Neural progenitor cell (in vitro differentiated cells): ENCODE data around the gene WDR20. TPM values are rescaled to one million over a fixed set of nuclear protein-coding genes. Genes with fewer than 3 reads are reported as not detected.

Source experiments
- DNase-seq: peaks from one replicate; pipeline ENCODE4 v3.0.0-alpha.2; 2016; ENCODE audit warnings: low spot score
- H2AFZ ChIP-seq: fragments of 200-600 bp; sonication (generic); replicated peaks from 2 replicates; pipeline ENCODE4 v1.6.1; 2016; ENCODE audit warnings: antibody characterized with exemption
- H3F3A ChIP-seq: fragments of 200-600 bp; sonication (generic); 2 replicates; pipeline ENCODE4 v1.6.1; 2016; ENCODE audit warnings: antibody characterized with exemption, low read depth
- H3K27ac ChIP-seq: fragments of 200-600 bp; sonication (generic); 2 replicates; pipeline ENCODE4 v1.5.1; 2016; ENCODE audit warnings: mild to moderate bottlenecking
- H3K27me3 ChIP-seq: fragments of 200-600 bp; sonication (generic); 2 replicates; pipeline ENCODE4 v1.6.1; 2016; ENCODE audit warnings: mild to moderate bottlenecking, moderate library complexity
- H3K36me3 ChIP-seq: fragments of 200-600 bp; sonication (generic); 2 replicates; pipeline ENCODE4 v1.5.1; 2016
- H3K4me1 ChIP-seq: fragments of 200-600 bp; sonication (generic); 2 replicates; pipeline ENCODE4 v1.6.1; 2016; ENCODE audit warnings: mixed run types
- H3K4me2 ChIP-seq: fragments of 200-600 bp; sonication (generic); 2 replicates; pipeline ENCODE4 v1.6.1; 2016
- H3K4me3 ChIP-seq: fragments of 200-600 bp; sonication (generic); 2 replicates; pipeline ENCODE4 v1.5.1; 2016
- H3K79me2 ChIP-seq: fragments of 200-600 bp; sonication (generic); 2 replicates; pipeline ENCODE4 v1.6.1; 2016; ENCODE audit warnings: low read depth
- H3K9ac ChIP-seq: fragments of 200-600 bp; sonication (generic); 2 replicates; pipeline ENCODE4 v1.6.1; 2016
- H3K9me3 ChIP-seq: fragments of 200-600 bp; sonication (generic); 2 replicates; pipeline ENCODE4 v1.5.1; 2016; ENCODE audit warnings: low read depth
- H4K20me1 ChIP-seq: fragments of 200-600 bp; sonication (generic); 2 replicates; pipeline ENCODE4 v1.6.1; 2016; ENCODE audit warnings: low read depth
- H3K27ac Mint-ChIP-seq: 3 replicates; pipeline ENCODE4 v1.8.0; 2021; ENCODE audit warnings: mixed read lengths
- H3K27me3 Mint-ChIP-seq: 2 replicates; pipeline ENCODE4 v1.8.0; 2022; ENCODE audit warnings: low read depth, mild to moderate bottlenecking, inconsistent platforms, moderate library complexity, mixed read lengths; ENCODE audit not compliant: insufficient read depth
- H3K36me3 Mint-ChIP-seq: 3 replicates; pipeline ENCODE4 v1.8.0; 2021; ENCODE audit warnings: mixed read lengths
- H3K4me1 Mint-ChIP-seq: 3 replicates; pipeline ENCODE4 v1.8.0; 2021; ENCODE audit warnings: mixed read lengths
- H3K4me3 Mint-ChIP-seq: 3 replicates; pipeline ENCODE4 v1.8.0; 2021; ENCODE audit warnings: mild to moderate bottlenecking, moderate library complexity, mixed read lengths
- H3K9me3 Mint-ChIP-seq: 3 replicates; pipeline ENCODE4 v1.8.0; 2020; ENCODE audit warnings: mixed read lengths
- CTCF ChIP-seq: fragments of 200-600 bp; sonication (generic); IDR thresholded peaks from 2 replicates; pipeline ENCODE4 v1.5.1; 2017; ENCODE audit warnings: antibody characterized with exemption, mild to moderate bottlenecking
- EZH2 ChIP-seq: fragments of 200-600 bp; sonication (generic); IDR thresholded peaks from 2 replicates; pipeline ENCODE4 v1.6.1; 2017; ENCODE audit warnings: antibody characterized with exemption, mild to moderate bottlenecking, moderate library complexity
- EZH2phosphoT487 ChIP-seq: fragments of 200-600 bp; sonication (generic); IDR thresholded peaks from 2 replicates; pipeline ENCODE4 v1.6.1; 2017; ENCODE audit warnings: antibody characterized with exemption
- total RNA-seq: library from RNA; depleted of rRNA; stranded (reverse); fragments of >200 nt; gene quantifications from 2 replicates; pipeline ENCODE4 v1.2.3, GENCODE V29; 2015; ENCODE audit warnings: low replicate concordance

Gene WDR20
- total RNA-seq, 1 donor from 2014 or later: 22.4 TPM

GRCh38 chr14:102210421-102211042 is 70.8 kb downstream of the WDR20 start:
- no peaks in the 10 kb centered on the region for H3K36me3 ChIP-seq
- Mint-ChIP-seq H3K27me3 (no peaks in the 10 kb centered on the region), H3K27ac (no peak overlapping the region), H3K9me3 (no peaks in the 10 kb centered on the region), H3K36me3 (peaks cover 9% of the 10 kb centered on the region), H3K4me1 (peaks cover 24% of the 10 kb centered on the region), H3K4me3 (no peak overlapping the region)
- H3K27me3 ChIP-seq: no peaks in the 10 kb centered on the region
- no peak overlapping the region for H3K4me3 ChIP-seq
- H2AFZ ChIP-seq: no peak overlapping the region
- H3K4me2 ChIP-seq: no peak overlapping the region
- peaks cover 13% of the 10 kb centered on the region for H3K79me2 ChIP-seq
- H3K27ac ChIP-seq: no peak overlapping the region
- no peak for DNase-seq
- H3K4me1 ChIP-seq: peaks cover 9% of the 10 kb centered on the region
- no peak for TF ChIP-seq CTCF
- no peak for TF ChIP-seq EZH2phosphoT487
- TF ChIP-seq EZH2: no peak
- H3F3A ChIP-seq: peaks cover 5% of the 10 kb centered on the region
- peaks cover 30% of the 10 kb centered on the region for H4K20me1 ChIP-seq
- no peaks in the 10 kb centered on the region for H3K9me3 ChIP-seq
- no peak overlapping the region for H3K9ac ChIP-seq

- no peak overlapping the region for H2AFZ ChIP-seq
- no peak overlapping the region for H3K4me2 ChIP-seq
- H3K79me2 ChIP-seq: peaks cover 13% of the 10 kb centered on the region
- no peak overlapping the region for H3K9ac ChIP-seq
- no peaks in the 10 kb centered on the region for H3K9me3 Mint-ChIP-seq
- no peak for TF ChIP-seq CTCF
- no peak for TF ChIP-seq EZH2
- no peak for TF ChIP-seq EZH2phosphoT487
- no peaks in the 10 kb centered on the region for H3K27me3 Mint-ChIP-seq
- no peaks in the 10 kb centered on the region for H3K9me3 ChIP-seq
- H3K4me1 ChIP-seq: peaks cover 16% of the 10 kb centered on the region
- peaks cover 7% of the 10 kb centered on the region for H3K36me3 Mint-ChIP-seq
- H3K36me3 ChIP-seq: no peaks in the 10 kb centered on the region
- H3F3A ChIP-seq: peaks cover 5% of the 10 kb centered on the region
- H3K27ac Mint-ChIP-seq: no peak overlapping the region
- H3K4me1 Mint-ChIP-seq: peaks cover 29% of the 10 kb centered on the region
- no peak for DNase-seq
- no peak overlapping the region for H3K4me3 ChIP-seq
- no peaks in the 10 kb centered on the region for H3K27me3 ChIP-seq
- H3K27ac ChIP-seq: no peak overlapping the region
- H3K4me3 Mint-ChIP-seq: no peak overlapping the region
- H4K20me1 ChIP-seq: peaks cover 35% of the 10 kb centered on the region
These were observed 71.5 kb downstream of the WDR20 start for GRCh38 chr14:102211240-102211639.

GRCh38 chr14:102212356-102212755 is 72.7 kb downstream of the WDR20 start:
- Histone ChIP-seq H3K4me1 (peaks cover 16% of the 10 kb centered on the region), H4K20me1 (peaks cover 38% of the 10 kb centered on the region), H3F3A (peaks cover 5% of the 10 kb centered on the region), H3K9ac (no peak overlapping the region), H3K27ac (no peak overlapping the region), H3K4me3 (no peak overlapping the region), H3K4me2 (no peak overlapping the region), H2AFZ (no peak overlapping the region), H3K79me2 (peaks cover 13% of the 10 kb centered on the region), H3K36me3 (no peaks in the 10 kb centered on the region), H3K27me3 (no peaks in the 10 kb centered on the region), H3K9me3 (no peaks in the 10 kb centered on the region)
- Mint-ChIP-seq H3K36me3 (peaks cover 7% of the 10 kb centered on the region), H3K4me3 (no peak overlapping the region), H3K9me3 (no peaks in the 10 kb centered on the region), H3K27me3 (no peaks in the 10 kb centered on the region), H3K4me1 (peaks cover 19% of the 10 kb centered on the region), H3K27ac (no peak overlapping the region)
- DNase-seq: no peak
- TF ChIP-seq CTCF: no peak
- TF ChIP-seq EZH2: no peak
- no peak for TF ChIP-seq EZH2phosphoT487
